WTC11 (cell line): Measurements from ENCODE around the gene ZDHHC22. TPM values are rescaled to one million over a fixed set of nuclear protein-coding genes. Genes with fewer than 3 reads are reported as not detected.
A peak's percentile ranks its signal among the peaks of the same experiment; 100 is the strongest.

Experiments used
- ATAC-seq: fragments of 200-7000 bp; cut with Tn5 transposase; 2 replicates; pipeline ENCODE4 v1.10.0; 2021; ENCODE audit warnings: mild to moderate bottlenecking, moderate library complexity
- CTCF ChIA-PET: fragments of 300-600 bp; sonication (Branson Sonifier 250); formaldehyde crosslinking; loops from one replicate; lab custom pipeline; 2021; ENCODE audit warnings: antibody characterized with exemption; lab: Charles Lee
- POLR2A ChIA-PET: fragments of 350-600 bp; sonication (Branson Sonifier 250); formaldehyde crosslinking; loops from one replicate; lab custom pipeline; 2021; ENCODE audit warnings: antibody characterized with exemption; lab: Charles Lee
- DNase-seq: peaks from one replicate; pipeline ENCODE4 v3.0.0; 2021; ENCODE audit warnings: low spot score
- H3K27ac Mint-ChIP-seq: 2 replicates; pipeline ENCODE4 v1.8.0; 2021; ENCODE audit warnings: mixed read lengths
- H3K27me3 Mint-ChIP-seq: 2 replicates; pipeline ENCODE4 v1.8.0; 2021; ENCODE audit warnings: low read depth, mild to moderate bottlenecking, moderate library complexity, mixed read lengths
- H3K36me3 Mint-ChIP-seq: 2 replicates; pipeline ENCODE4 v1.8.0; 2021; ENCODE audit warnings: mixed read lengths
- H3K4me1 Mint-ChIP-seq: 2 replicates; pipeline ENCODE4 v1.8.0; 2022; ENCODE audit warnings: mixed read lengths
- H3K4me3 Mint-ChIP-seq: 2 replicates; pipeline ENCODE4 v1.8.0; 2021; ENCODE audit warnings: mild to moderate bottlenecking, moderate library complexity, mixed read lengths
- H3K9me3 Mint-ChIP-seq: 2 replicates; pipeline ENCODE4 v1.8.0; 2021; ENCODE audit warnings: mixed read lengths
- AFF4 ChIP-seq: sonication (generic); formaldehyde crosslinking; IDR thresholded peaks from 2 replicates; pipeline ENCODE4 v1.8.1; 2023; ENCODE audit warnings: mild to moderate bottlenecking, missing genetic modification reagents, borderline replicate concordance
- ATF1 ChIP-seq: sonication (generic); formaldehyde crosslinking; IDR thresholded peaks from 2 replicates; pipeline ENCODE4 v1.8.1; 2023; ENCODE audit warnings: mild to moderate bottlenecking, moderate library complexity, missing genetic modification reagents
- CREB1 ChIP-seq: sonication (generic); formaldehyde crosslinking; IDR thresholded peaks from 2 replicates; pipeline ENCODE4 v1.8.0; 2023; ENCODE audit warnings: mild to moderate bottlenecking, missing genetic modification reagents
- EMX1 ChIP-seq: fragments of 250-450 bp; sonication (Bioruptor Pico); IDR thresholded peaks from 2 replicates; pipeline ENCODE4 v1.8.0; 2021; ENCODE audit warnings: mild to moderate bottlenecking
- ESRRA ChIP-seq: sonication (generic); formaldehyde crosslinking; IDR thresholded peaks from 2 replicates; pipeline ENCODE4 v1.8.1; 2022; ENCODE audit warnings: mild to moderate bottlenecking, missing genetic modification reagents, borderline replicate concordance
- ETV6 ChIP-seq: sonication (generic); formaldehyde crosslinking; IDR thresholded peaks from 2 replicates; pipeline ENCODE4 v1.8.1; 2022; ENCODE audit warnings: mild to moderate bottlenecking, missing genetic modification reagents
- GABPB1 ChIP-seq: sonication (generic); formaldehyde crosslinking; IDR thresholded peaks from 2 replicates; pipeline ENCODE4 v1.8.1; 2023; ENCODE audit warnings: mild to moderate bottlenecking, missing genetic modification reagents
- IRF1 ChIP-seq: sonication (generic); formaldehyde crosslinking; IDR thresholded peaks from 2 replicates; pipeline ENCODE4 v1.8.0; 2023; ENCODE audit warnings: missing genetic modification reagents
- JAZF1 ChIP-seq: fragments of 250-450 bp; sonication (Bioruptor Pico); IDR thresholded peaks from 2 replicates; pipeline ENCODE4 v1.9.0; 2021; ENCODE audit warnings: moderate library complexity, mild to moderate bottlenecking, inconsistent platforms
- JUN ChIP-seq: sonication (generic); formaldehyde crosslinking; IDR thresholded peaks from 2 replicates; pipeline ENCODE4 v1.8.0; 2023; ENCODE audit warnings: mild to moderate bottlenecking, missing genetic modification reagents
- MYBL2 ChIP-seq: sonication (generic); formaldehyde crosslinking; IDR thresholded peaks from 2 replicates; pipeline ENCODE4 v1.8.1; 2023; ENCODE audit warnings: mild to moderate bottlenecking, moderate library complexity, missing genetic modification reagents
- PREB ChIP-seq: sonication (generic); formaldehyde crosslinking; IDR thresholded peaks from 2 replicates; pipeline ENCODE4 v1.8.1; 2022; ENCODE audit warnings: mild to moderate bottlenecking, missing genetic modification reagents, moderate library complexity, borderline replicate concordance
- SMAD4 ChIP-seq: sonication (generic); formaldehyde crosslinking; IDR thresholded peaks from 2 replicates; pipeline ENCODE4 v1.8.0; 2022; ENCODE audit warnings: mild to moderate bottlenecking, missing genetic modification reagents
- STAT6 ChIP-seq: sonication (generic); formaldehyde crosslinking; conservative IDR thresholded peaks from 2 replicates; pipeline ENCODE4 v1.8.1; 2023; ENCODE audit warnings: mild to moderate bottlenecking, low read depth, missing genetic modification reagents, moderate library complexity
- TCF7 ChIP-seq: sonication (generic); formaldehyde crosslinking; IDR thresholded peaks from 2 replicates; pipeline ENCODE4 v1.8.0; 2022; ENCODE audit warnings: mild to moderate bottlenecking, low read depth, missing genetic modification reagents, moderate library complexity
- TEAD1 ChIP-seq: sonication (generic); formaldehyde crosslinking; IDR thresholded peaks from 2 replicates; pipeline ENCODE4 v1.8.0; 2022; ENCODE audit warnings: mild to moderate bottlenecking, missing genetic modification reagents
- TEAD4 ChIP-seq: sonication (generic); formaldehyde crosslinking; IDR thresholded peaks from 2 replicates; pipeline ENCODE4 v1.8.0; 2022; ENCODE audit warnings: mild to moderate bottlenecking, missing genetic modification reagents
- ZBTB21 ChIP-seq: sonication (generic); formaldehyde crosslinking; IDR thresholded peaks from 2 replicates; pipeline ENCODE4 v1.8.1; 2023; ENCODE audit warnings: mild to moderate bottlenecking, missing genetic modification reagents, borderline replicate concordance
- ZNF219 ChIP-seq: sonication (generic); formaldehyde crosslinking; IDR thresholded peaks from 2 replicates; pipeline ENCODE4 v1.8.0; 2023; ENCODE audit warnings: missing genetic modification reagents, mild to moderate bottlenecking, borderline replicate concordance
- ZNF317 ChIP-seq: sonication (generic); formaldehyde crosslinking; IDR thresholded peaks from 2 replicates; pipeline ENCODE4 v1.8.1; 2023; ENCODE audit warnings: low read depth, mild to moderate bottlenecking, moderate library complexity, missing genetic modification reagents, borderline replicate concordance
- ZNF671 ChIP-seq: fragments of 250-450 bp; sonication (Bioruptor Pico); IDR thresholded peaks from 2 replicates; pipeline ENCODE4 v1.8.0; 2021; ENCODE audit warnings: mild to moderate bottlenecking
- total RNA-seq: library from RNA; stranded (reverse); gene quantifications from 3 replicates; pipeline ENCODE4 v1.2.3, GENCODE V29; 2021
- TF ChIP-seq, protein P1 (sequence below): sonication (generic); formaldehyde crosslinking; IDR thresholded peaks from 2 replicates; pipeline ENCODE4 v1.8.0; 2022; ENCODE audit warnings: mild to moderate bottlenecking, missing genetic modification reagents
- TF ChIP-seq, protein P2 (sequence below): sonication (generic); formaldehyde crosslinking; conservative IDR thresholded peaks from 2 replicates; pipeline ENCODE4 v1.8.1; 2022; ENCODE audit warnings: mild to moderate bottlenecking, missing genetic modification reagents

Gene ZDHHC22
- total RNA-seq, 1 experiment from 2014 or later, result 47.7 TPM

DNA sequence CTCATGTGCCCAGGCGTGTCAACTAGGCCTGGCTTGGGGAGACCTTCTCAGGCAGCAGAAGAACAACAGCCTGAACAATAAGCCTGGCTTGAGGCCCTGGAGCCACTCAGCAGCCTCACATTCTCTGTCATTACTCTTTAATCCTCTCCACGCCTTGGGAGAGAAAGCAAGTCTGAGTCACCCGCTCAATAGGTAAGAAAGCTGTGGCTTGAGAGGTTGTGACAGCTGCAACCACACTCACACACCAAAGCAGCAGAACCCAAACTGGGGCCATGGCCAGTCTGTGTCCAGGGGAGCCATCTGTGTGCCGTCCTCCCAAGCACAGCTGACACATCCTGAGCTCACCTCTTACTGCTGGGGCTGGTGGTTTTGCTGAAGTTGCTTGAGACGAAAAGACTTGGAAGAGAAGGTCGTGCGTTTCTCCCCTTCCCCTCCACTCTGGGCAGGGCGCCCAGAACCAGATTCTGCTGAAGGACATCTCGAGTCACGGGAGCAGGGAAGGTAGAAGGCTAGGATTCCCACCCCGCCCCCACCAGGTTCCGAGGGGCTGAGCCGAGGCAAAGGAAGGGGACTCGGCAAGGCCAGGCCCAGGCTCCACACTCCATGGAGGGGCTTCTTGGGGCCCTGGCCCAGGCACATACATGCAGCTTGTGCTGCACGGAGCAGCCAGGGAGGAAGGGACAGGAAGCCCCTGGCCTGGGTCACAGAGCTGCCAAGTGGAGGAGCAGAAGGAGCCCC, 45.5 kb upstream of the ZDHHC22 start:
- H3K27ac Mint-ChIP-seq, result peak overlapping the region; percentile 57; the same call in 1 of the 2 replicates
- peak; percentile 60 for ATAC-seq
- ChIA-PET POLR2A (interaction anchor here (1.0 to 1.4 kb wide), 2 partner anchors 26 to 28 kb away, joined by 3 read pairs; no protein-coding TSS in a partner anchor), CTCF (interaction anchor here (1.5 to 3.3 kb wide), 2 partner anchors 26 to 36 kb away, joined by 4 to 16 read pairs; no protein-coding TSS in a partner anchor)
- H3K4me3 Mint-ChIP-seq, result no peak overlapping the region
- no peaks in the 10 kb centered on the region for H3K9me3 Mint-ChIP-seq
- peak; percentile 35 for DNase-seq
- peaks cover 9% of the 10 kb centered on the region for H3K27me3 Mint-ChIP-seq
- TF ChIP-seq CREB1 (CRISPR knock-in tag) (no peak), EMX1 (CRISPR knock-in tag) (no peak), ZNF671 (CRISPR knock-in tag) (no peak), JAZF1 (CRISPR knock-in tag) (no peak), GABPB1 (CRISPR knock-in tag) (no peak), MYBL2 (CRISPR knock-in tag) (no peak), TEAD1 (CRISPR knock-in tag) (no peak), TCF7 (CRISPR knock-in tag) (no peak), STAT6 (CRISPR knock-in tag) (no peak), PREB (CRISPR knock-in tag) (no peak)
- peaks cover 9% of the 10 kb centered on the region for H3K4me1 Mint-ChIP-seq
- no peaks in the 10 kb centered on the region for H3K36me3 Mint-ChIP-seq

GRCh38 chr14:77185093-77185465, 43.5 kb upstream of the ZDHHC22 start:
- Mint-ChIP-seq H3K9me3 (no peaks in the 10 kb centered on the region), H3K4me3 (no peak overlapping the region), H3K36me3 (no peaks in the 10 kb centered on the region), H3K27ac (no peak overlapping the region), H3K27me3 (peaks cover 9% of the 10 kb centered on the region), H3K4me1 (peaks cover 18% of the 10 kb centered on the region)
- DNase-seq (no peak), ATAC-seq (no peak)
- ChIA-PET CTCF (interaction anchor here (1.1 to 3.0 kb wide), 3 partner anchors 19 to 34 kb away, joined by 3 to 9 read pairs (median 9); no protein-coding TSS in a partner anchor), POLR2A (no interaction called here)
- no peak for TF ChIP-seq IRF1 (CRISPR knock-in tag)
- no peak for TF ChIP-seq JAZF1 (CRISPR knock-in tag)
- no peak for TF ChIP-seq SMAD4 (CRISPR knock-in tag)
- no peak for TF ChIP-seq ZBTB21
- TF ChIP-seq ESRRA (CRISPR knock-in tag), result no peak
- TF ChIP-seq JUN (CRISPR knock-in tag), result no peak
- no peak for TF ChIP-seq TEAD4 (CRISPR knock-in tag)
- no peak for TF ChIP-seq ZNF317 (CRISPR knock-in tag)
- no peak for TF ChIP-seq ATF1 (CRISPR knock-in tag)
- TF ChIP-seq, protein P1, sequence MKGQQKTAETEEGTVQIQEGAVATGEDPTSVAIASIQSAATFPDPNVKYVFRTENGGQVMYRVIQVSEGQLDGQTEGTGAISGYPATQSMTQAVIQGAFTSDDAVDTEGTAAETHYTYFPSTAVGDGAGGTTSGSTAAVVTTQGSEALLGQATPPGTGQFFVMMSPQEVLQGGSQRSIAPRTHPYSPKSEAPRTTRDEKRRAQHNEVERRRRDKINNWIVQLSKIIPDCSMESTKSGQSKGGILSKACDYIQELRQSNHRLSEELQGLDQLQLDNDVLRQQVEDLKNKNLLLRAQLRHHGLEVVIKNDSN (CRISPR knock-in tag), result no peak
- TF ChIP-seq ETV6 (CRISPR knock-in tag), result no peak
- no peak for TF ChIP-seq ZNF219 (CRISPR knock-in tag)
- TF ChIP-seq, protein P2, sequence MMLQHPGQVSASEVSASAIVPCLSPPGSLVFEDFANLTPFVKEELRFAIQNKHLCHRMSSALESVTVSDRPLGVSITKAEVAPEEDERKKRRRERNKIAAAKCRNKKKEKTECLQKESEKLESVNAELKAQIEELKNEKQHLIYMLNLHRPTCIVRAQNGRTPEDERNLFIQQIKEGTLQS, result no peak
- TF ChIP-seq AFF4 (CRISPR knock-in tag), result no peak
